ENCODE results near the gene ATP6V1F.

The ATP6V1F gene

DNA sequence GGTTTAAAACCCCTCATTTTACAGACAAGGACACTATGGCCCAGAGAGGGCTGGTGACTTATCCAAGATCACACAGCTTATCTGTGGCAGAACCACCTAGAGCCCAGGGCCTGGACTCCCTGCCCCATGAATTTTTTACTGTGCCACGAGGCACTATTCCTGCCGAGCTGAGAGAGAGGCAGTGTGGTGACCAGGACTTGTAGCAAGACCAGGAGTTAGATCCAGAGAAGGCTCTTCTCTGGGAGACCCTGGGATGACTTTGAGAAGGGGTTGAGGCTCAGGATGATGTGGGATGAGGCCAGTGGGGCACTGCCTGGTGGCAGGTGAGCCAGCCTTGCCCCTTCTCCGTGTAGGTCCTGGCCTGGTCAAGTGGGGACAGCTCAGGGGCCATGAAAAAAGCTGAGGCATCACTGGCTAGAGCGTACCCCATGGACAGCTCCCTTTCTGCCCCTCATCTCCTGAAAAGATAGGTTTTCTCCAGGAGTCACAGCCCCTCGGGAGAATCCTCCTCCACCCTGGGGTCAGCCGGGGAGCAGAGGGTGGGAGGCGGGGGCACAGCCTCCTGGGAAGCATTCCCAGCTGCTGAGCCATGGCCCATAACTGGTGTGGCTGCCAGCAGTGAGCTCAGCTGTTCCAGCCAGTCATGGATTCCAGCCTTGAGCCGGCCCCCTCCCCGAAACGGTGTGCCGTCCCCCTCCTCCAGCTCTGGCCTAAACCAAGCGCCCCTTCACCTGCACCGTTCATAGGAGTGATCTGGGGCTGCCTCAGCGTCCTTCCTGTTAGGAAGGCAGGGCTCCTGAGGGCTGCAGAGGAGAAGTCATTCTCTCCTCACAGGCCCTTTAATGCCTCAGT, 26.6 kb upstream of the ATP6V1F start:
- DNase-seq: no peak

GRCh38 chr7:128836729-128837348, 25.8 kb upstream of the ATP6V1F start:
- DNase-seq: no peak

DNA sequence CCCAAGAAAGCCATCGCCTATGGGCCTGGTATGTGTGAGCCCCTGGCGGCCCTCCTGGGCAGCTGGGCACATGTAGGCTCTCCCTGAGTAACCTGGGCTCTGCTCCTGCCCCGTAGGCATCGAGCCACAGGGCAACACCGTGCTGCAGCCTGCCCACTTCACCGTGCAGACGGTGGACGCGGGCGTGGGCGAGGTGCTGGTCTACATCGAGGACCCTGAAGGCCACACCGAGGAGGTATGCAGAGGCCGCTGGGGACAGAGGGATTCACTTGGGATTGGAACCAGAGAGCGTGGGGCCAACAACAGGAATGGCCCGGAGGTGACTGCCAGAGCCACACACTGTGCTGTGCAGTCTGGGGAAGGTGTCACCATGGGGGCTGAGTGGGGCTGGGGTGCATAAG, 25.1 kb upstream of the ATP6V1F start:
- no peak for DNase-seq

GRCh38 chr7:128838109-128838779, 24.4 kb upstream of the ATP6V1F start:
- no peak for DNase-seq

GRCh38 chr7:128838981-128839731, 23.5 kb upstream of the ATP6V1F start:
- no peak for DNase-seq

GRCh38 chr7:128839751-128840177, 22.9 kb upstream of the ATP6V1F start:
- DNase-seq: no peak

DNA sequence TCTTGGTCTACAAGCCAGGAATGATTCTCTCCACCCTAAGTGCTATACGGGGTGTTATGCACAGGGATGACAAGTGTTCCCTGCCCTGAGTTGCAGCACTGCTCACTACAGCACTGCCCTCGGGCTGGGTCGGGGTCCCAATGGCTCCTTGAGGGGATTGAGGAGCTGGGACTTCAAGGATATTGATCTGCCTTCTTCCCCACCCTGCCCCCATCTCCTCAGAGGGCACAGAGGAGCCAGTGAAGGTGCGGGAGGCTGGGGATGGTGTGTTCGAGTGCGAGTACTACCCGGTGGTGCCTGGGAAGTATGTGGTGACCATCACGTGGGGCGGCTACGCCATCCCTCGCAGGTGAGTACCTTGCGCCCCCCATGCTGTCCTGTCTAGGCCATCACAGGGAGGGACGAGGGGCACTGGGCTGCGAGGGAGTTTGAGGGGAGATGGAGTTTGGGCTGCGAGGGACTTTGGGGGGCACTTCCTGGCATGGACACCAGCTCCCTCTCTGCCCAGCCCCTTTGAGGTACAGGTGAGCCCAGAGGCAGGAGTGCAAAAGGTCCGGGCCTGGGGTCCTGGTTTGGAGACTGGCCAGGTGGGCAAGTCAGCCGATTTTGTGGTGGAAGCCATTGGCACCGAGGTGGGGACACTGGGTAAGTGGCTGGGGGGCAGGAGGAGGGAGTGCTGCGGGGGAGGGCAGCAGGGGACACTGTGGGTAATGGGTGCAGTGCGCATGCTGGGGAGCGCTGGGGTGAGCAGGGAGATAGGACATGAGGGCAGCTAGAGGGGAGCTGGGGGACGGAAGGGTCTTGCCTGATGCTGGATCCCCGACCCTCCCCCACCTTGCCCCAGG, 22.1 kb upstream of the ATP6V1F start:
- no peak for DNase-seq

GRCh38 chr7:128841171-128841690, 21.4 kb upstream of the ATP6V1F start:
- DNase-seq: no peak

DNA sequence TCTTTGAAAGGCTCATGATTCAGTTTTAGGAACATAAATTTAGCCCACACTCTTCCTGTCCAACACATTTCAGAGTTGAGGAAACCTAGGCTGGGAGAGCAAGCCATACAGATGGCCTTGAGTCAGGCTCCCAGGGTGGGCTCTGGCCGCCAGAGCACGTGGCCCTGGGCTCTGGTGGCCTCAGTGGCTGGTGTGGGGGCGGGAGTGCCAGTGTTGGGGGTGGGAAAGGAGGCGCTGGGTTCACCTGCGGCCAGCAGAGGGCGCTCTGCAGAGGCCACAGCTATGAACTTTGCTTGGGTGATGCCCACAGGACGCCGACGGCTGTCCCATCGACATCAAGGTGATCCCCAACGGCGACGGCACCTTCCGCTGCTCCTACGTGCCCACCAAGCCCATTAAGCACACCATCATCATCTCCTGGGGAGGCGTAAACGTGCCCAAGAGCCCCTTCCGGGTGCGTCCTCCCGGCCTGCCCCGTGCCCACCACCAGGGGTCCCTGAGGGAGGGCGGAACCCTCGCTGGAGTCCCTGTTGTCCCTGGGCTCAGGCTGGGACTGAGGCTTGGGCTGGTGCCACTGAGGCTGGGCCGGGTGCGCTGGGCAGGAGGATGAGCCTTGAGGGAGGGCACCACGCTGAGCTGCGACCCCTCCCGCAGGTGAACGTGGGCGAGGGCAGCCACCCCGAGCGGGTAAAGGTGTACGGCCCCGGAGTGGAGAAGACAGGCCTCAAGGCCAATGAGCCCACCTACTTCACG, 20.6 kb upstream of the ATP6V1F start:
- DNase-seq: peak; percentile 73

DNA sequence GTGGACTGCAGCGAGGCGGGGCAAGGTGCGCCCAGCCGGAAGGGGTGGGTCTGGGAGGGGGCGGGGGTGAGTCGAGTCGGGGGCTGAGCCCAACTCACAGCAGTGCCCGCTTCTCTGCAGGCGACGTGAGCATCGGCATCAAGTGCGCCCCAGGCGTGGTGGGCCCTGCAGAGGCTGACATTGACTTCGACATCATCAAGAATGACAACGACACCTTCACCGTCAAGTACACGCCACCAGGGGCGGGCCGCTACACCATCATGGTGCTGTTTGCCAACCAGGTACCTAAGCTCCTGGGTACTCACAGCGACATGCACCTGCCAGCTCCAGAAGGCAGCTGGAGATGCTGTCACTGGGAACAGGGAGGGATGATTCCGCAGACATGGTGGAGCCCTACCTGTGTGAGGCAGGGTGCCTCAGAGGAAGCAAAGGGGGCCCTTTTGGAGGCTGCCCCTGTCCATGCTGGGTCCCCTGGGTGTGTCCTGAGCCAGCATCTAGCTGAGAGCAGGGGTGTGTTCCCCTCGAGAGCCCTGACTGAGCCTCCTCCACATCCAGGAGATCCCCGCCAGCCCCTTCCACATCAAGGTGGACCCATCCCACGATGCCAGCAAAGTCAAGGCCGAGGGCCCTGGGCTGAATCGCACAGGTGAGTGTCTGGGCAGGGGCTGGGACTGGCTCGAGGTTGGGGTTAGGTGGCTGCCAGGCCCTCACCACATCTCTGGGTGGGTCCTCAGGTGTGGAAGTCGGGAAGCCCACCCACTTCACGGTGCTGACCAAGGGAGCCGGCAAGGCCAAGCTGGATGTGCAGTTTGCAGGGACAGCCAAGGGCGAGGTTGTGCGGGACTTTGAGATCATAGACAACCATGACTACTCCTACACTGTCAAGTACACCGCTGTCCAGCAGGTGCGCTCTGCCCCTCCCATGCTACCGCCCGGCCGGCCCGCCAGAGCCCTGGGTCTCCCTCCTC, 19.7 kb upstream of the ATP6V1F start:
- no peak for DNase-seq

DNA sequence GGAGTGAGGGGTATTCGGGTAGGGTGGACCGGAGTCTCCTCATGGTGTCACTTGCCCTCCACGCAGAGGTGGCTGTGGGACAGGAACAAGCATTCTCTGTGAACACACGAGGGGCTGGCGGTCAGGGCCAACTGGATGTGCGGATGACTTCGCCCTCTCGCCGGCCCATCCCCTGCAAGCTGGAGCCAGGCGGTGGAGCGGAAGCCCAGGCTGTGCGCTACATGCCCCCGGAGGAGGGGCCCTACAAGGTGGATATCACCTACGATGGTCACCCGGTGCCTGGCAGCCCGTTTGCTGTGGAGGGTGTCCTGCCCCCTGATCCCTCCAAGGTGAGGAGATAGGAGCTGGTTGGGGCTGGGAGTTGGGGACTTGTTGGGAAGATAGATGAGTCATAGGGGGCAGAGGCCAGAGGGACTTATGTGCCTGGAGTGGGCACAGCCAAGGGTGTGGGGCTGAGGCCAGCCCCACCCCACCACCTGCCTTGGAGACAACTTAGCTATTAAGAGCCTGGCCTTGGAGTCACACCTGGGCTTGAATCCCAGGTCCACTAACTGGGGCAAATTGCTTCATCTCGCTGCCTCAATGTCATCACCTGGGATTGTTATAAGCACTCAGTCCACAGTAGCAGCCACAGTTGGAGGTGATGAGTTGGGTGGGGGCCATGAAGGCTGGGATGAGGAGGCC, 18.6 kb upstream of the ATP6V1F start:
- DNase-seq: no peak

DNA sequence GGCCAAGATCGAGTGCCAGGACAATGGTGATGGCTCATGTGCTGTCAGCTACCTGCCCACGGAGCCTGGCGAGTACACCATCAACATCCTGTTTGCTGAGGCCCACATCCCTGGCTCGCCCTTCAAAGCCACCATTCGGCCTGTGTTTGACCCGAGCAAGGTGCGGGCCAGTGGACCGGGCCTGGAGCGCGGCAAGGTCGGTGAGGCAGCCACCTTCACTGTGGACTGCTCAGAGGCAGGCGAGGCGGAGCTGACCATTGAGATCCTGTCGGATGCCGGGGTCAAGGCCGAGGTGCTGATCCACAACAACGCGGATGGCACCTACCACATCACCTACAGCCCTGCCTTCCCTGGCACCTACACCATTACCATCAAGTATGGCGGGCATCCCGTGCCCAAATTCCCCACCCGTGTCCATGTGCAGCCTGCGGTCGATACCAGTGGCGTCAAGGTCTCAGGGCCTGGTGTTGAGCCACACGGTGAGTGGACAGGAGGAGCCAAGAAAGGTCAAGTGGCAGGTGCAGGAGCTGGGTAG, 17.8 kb upstream of the ATP6V1F start:
- DNase-seq: no peak

DNA sequence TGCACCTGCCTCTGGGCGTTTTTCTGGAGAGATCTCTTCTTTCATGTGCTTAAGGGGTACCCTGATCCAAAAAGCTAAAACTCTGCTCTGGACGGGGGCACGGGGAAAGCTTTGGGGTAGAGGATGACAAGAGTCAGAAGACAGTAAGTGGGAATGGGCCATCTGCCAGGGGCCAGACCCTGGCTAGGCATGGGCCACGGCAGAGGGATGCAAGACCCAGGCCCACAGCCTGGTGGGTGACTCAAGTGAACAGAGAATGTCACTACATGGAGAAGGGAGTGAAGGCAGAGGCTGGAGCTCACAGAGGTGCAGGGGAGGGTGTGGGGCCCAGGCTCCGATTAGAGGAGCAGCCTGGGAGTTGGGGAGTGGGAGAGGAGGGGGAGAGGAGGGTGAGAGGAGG, 17.2 kb upstream of the ATP6V1F start:
- no peak for DNase-seq

GRCh38 chr7:128845987-128846386, 16.7 kb upstream of the ATP6V1F start:
- DNase-seq: no peak

DNA sequence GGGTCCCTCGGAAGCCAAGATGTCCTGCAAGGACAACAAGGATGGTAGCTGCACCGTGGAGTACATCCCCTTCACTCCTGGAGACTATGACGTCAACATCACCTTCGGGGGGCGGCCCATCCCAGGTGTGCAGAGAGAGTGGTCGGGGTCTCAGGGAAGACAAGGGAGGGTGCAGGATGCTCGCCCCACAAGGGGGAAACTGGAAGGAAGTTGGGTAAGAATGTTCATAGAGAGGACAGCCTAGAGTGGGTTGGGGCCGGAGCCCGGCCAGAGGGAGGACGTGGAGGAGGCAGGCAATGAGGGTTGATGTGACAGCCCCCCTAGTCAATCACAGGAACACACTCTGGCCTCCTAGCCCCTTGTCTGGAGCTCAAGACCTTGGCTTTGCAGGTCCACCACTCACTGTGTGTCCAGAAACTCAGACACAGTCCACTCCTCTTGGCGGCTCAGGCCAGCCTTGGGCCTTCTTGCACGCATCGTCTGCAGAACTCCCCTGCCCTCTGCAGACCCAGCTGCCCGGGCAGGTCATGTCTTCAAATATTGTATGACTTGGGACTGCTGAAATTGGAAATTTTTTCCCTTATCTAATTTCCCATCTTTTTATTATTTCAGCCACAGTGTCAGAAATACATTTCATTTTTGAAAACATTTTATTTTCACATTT, 15.7 kb upstream of the ATP6V1F start:
- DNase-seq: no peak

GRCh38 chr7:128847721-128848211, 14.9 kb upstream of the ATP6V1F start:
- no peak for DNase-seq

DNA sequence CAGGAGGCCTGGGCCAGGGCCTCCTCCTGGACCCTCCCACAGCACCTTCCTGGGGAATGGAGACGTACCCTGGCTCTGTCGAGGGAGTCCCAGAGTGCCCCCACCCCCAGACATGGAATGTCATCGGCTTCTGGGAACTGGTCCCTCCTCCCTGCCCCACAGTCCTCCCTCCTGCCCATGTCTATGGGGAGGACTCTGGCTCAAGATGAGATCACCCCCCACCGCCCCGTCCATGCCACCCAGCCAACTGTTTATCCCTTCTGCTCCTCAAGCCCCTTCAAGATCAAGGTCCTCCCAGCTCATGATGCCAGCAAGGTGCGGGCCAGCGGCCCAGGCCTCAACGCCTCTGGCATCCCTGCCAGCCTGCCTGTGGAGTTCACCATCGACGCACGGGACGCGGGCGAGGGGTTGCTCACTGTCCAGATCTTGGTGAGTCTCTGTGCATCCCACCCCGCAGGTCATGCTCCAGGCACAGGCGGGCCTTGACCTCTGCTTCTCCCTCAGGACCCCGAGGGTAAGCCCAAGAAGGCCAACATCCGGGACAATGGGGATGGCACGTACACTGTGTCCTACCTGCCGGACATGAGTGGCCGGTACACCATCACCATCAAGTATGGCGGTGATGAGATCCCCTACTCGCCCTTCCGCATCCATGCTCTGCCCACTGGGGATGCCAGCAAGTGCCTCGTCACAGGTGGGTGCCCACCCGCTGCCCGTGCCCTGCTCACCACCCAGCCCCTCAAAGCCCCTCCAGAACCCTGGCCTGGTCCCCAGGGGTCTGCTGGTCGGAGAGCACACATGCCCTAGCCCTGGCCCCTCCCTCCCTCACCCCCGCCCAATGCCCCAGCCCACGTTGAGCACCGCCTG, 14.1 kb upstream of the ATP6V1F start:
- DNase-seq: no peak

Data from hematopoietic multipotent progenitor cell treated with erythropoietin and hydrocortisone succinate and interleukin-3 and kit ligand, for 6 days (in vitro differentiated cells).